Measurements from ENCODE around the gene TGM2.

The TGM2 gene

GRCh38 chr20:38177201-38177600 lies 12.1 kb upstream of the TGM2 start:
- DNase-seq (ENCODE audit: low read depth, low spot score) = no peak

- DNase-seq (ENCODE audit: low read depth, low spot score) = no peak
Measured at GRCh38 chr20:38175304-38176180, 10.5 kb upstream of the TGM2 start.

- DNase-seq (ENCODE audit: low read depth, low spot score) = no peak
Measured at GRCh38 chr20:38173237-38174156, 8.4 kb upstream of the TGM2 start.

- no peak for DNase-seq (ENCODE audit: low read depth, low spot score)
Measured at GRCh38 chr20:38172408-38172807, 7.3 kb upstream of the TGM2 start.

- DNase-seq (ENCODE audit: low read depth, low spot score) = no peak
Measured at GRCh38 chr20:38171675-38172043, 6.6 kb upstream of the TGM2 start.

- no peak for DNase-seq (ENCODE audit: low read depth, low spot score)
Measured at GRCh38 chr20:38170826-38171674, 6.0 kb upstream of the TGM2 start.

GRCh38 chr20:38170219-38170825 lies 5.3 kb upstream of the TGM2 start:
- DNase-seq (ENCODE audit: low read depth, low spot score) = no peak

GRCh38 chr20:38169636-38170193 lies 4.6 kb upstream of the TGM2 start:
- DNase-seq (ENCODE audit: low read depth, low spot score) = no peak

- no peak for DNase-seq (ENCODE audit: low read depth, low spot score)
Measured at GRCh38 chr20:38168791-38169589, 3.9 kb upstream of the TGM2 start.

- no peak for DNase-seq (ENCODE audit: low read depth, low spot score)
Measured at GRCh38 chr20:38167851-38168760, 3.0 kb upstream of the TGM2 start.

GRCh38 chr20:38167328-38167850 lies 2.3 kb upstream of the TGM2 start:
- DNase-seq (ENCODE audit: low read depth, low spot score) = no peak

- DNase-seq (ENCODE audit: low read depth, low spot score) = no peak
Measured at GRCh38 chr20:38166703-38167233, 1.7 kb upstream of the TGM2 start.

- DNase-seq (ENCODE audit: low read depth, low spot score) = no peak
Measured at GRCh38 chr20:38165966-38166702, 1.1 kb upstream of the TGM2 start.

GRCh38 chr20:38164624-38165088 lies 414 bp downstream of the TGM2 start:
- no peak for DNase-seq (ENCODE audit: low read depth, low spot score)

- DNase-seq (ENCODE audit: low read depth, low spot score) = no peak
Measured at GRCh38 chr20:38164069-38164468, 1.0 kb downstream of the TGM2 start.

- DNase-seq (ENCODE audit: low read depth, low spot score) = no peak
Measured at GRCh38 chr20:38162878-38163875, 1.9 kb downstream of the TGM2 start.
